ENCODE results near the gene CCNF.

The CCNF gene

GRCh38 chr16:2467528-2468232 lies 38.4 kb downstream of the CCNF start:
- TF ChIP-seq, protein P1, sequence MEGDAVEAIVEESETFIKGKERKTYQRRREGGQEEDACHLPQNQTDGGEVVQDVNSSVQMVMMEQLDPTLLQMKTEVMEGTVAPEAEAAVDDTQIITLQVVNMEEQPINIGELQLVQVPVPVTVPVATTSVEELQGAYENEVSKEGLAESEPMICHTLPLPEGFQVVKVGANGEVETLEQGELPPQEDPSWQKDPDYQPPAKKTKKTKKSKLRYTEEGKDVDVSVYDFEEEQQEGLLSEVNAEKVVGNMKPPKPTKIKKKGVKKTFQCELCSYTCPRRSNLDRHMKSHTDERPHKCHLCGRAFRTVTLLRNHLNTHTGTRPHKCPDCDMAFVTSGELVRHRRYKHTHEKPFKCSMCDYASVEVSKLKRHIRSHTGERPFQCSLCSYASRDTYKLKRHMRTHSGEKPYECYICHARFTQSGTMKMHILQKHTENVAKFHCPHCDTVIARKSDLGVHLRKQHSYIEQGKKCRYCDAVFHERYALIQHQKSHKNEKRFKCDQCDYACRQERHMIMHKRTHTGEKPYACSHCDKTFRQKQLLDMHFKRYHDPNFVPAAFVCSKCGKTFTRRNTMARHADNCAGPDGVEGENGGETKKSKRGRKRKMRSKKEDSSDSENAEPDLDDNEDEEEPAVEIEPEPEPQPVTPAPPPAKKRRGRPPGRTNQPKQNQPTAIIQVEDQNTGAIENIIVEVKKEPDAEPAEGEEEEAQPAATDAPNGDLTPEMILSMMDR (IDR thresholded peaks at IDR 0.05; ENCODE audit: extremely low read depth, insufficient read depth, missing control alignments): peak; percentile 29
- in situ Hi-C loops (cut with MboI; ENCODE audit: low pct_unique_long_range_greater_than_20kb, low sequenced_read_pairs, unreplicated experiment): no loop called here
- DNase-seq (ENCODE audit: low spot score): peak; percentile 82

DNA sequence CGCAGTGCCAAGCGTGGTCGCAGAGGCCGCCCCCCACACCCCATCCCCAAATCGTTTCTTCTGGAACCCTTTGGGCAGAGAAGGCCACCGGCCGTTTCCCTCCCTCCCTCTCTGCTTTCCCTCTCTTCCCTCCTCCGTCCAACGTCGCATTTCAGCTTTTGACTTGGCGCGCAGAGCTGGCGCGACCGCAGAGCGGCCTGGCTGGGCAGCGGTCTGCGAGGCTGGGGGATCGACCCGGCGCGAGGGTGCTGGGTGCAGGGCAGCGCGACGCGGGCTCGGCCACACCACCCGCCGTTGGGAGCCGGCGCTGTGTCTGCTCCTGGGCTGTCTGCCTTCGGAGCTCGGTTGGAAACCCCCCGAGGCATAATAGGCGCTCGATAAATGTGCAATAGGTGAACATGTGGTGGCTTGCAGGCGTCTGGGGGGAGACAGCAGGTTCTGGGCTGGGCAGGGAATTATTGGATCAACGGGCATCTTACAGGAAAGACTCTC lies 39.0 kb downstream of the CCNF start:
- TF ChIP-seq, protein P1 (IDR thresholded peaks at IDR 0.05; ENCODE audit: extremely low read depth, insufficient read depth, missing control alignments): no peak
- in situ Hi-C loops (cut with MboI; ENCODE audit: low pct_unique_long_range_greater_than_20kb, low sequenced_read_pairs, unreplicated experiment): no loop called here
- peak; percentile 82 for DNase-seq (ENCODE audit: low spot score)

DNA sequence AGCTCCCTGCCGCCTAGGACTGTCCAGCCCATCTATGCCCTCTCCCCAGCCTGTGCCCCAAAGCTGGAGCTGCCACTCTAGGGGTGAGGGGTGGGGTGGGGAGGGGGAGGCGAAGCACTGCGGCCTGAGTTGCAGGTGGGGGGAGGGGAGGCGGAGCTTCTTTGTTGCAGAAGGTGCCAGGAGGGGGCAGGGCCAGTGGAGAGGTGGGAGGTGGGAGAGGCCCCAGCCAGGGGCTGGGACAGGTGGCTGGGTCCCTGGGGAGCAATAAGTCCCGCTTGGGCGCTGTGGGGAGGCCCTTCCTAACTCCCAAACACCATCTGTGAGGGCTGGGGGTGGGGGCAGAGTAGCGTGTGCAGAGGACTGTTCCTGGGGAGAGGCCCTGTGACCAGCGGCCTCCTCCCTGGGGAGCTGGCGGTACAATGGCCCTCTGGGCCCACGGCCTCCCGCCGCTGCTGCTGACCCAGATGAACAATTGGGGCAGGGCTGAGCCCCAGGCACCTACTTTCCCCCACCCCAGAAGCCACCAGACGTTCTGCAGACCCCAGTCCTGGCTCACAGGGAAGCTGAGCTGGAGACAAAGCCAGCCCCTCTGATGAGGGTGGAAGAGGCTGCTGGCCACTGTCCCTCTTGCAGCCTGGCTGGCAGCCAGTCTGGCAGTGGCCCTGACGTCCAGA lies 39.6 kb downstream of the CCNF start:
- TF ChIP-seq, protein P1 (IDR thresholded peaks at IDR 0.05; ENCODE audit: extremely low read depth, insufficient read depth, missing control alignments): no peak
- peak; percentile 89 for DNase-seq (ENCODE audit: low spot score)
- in situ Hi-C loops (cut with MboI; ENCODE audit: low pct_unique_long_range_greater_than_20kb, low sequenced_read_pairs, unreplicated experiment): no loop called here

- in situ Hi-C loops (cut with MboI; ENCODE audit: low pct_unique_long_range_greater_than_20kb, low sequenced_read_pairs, unreplicated experiment): no loop called here
- DNase-seq (ENCODE audit: low spot score): no peak
- TF ChIP-seq, protein P1 (IDR thresholded peaks at IDR 0.05; ENCODE audit: extremely low read depth, insufficient read depth, missing control alignments): no peak
Observed at GRCh38 chr16:2469399-2470233, 40.4 kb downstream of the CCNF start.

DNA sequence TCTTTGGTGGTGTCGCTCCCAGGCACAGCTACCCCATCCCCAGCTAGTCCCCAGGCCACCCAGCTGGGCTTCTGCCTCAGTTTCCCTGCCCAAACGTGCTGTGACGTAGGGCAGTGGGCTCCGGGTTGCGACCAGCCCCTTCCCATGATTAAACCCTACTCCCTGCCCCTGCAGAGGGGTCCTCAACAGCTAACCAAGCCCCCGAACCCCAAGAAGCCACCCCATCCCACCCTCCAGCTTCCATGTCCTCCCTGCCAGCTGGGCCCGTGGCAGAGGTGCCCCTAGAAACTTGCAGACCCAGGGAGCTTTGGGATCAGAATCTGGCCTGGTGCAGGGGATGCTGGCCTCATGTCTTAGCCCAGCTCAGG lies 41.0 kb downstream of the CCNF start:
- no peak for DNase-seq (ENCODE audit: low spot score)
- TF ChIP-seq, protein P1 (IDR thresholded peaks at IDR 0.05; ENCODE audit: extremely low read depth, insufficient read depth, missing control alignments): no peak
- in situ Hi-C loops (cut with MboI; ENCODE audit: low pct_unique_long_range_greater_than_20kb, low sequenced_read_pairs, unreplicated experiment): no loop called here

DNA sequence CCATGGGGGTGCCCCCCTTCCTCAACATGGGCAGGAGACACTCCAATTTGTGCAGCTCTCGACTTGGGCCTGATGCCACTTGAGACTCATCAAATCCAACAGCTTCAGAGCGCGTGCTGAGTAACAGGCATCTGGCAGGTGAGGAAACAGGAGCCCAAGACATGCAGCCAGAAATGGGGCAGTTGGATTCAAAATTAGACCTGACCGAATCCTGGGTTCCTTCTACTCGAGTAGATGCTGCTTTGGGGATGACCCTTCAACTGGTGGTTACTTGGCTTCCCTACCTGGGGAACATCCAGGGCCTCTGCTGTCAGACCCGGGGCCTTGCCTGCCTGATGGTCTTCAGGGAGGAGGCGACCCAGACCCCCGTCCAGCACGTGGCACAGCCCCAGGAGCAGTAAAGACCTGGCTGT lies 41.4 kb downstream of the CCNF start:
- TF ChIP-seq, protein P1 (IDR thresholded peaks at IDR 0.05; ENCODE audit: extremely low read depth, insufficient read depth, missing control alignments): no peak
- DNase-seq (ENCODE audit: low spot score): no peak
- in situ Hi-C loops (cut with MboI; ENCODE audit: low pct_unique_long_range_greater_than_20kb, low sequenced_read_pairs, unreplicated experiment): no loop called here
